CD4-positive, alpha-beta T cell treated with Interleukin-4 for 4 hours (primary cell): ENCODE data around the gene TIMM22.
"Not testable (repeated sequence)": the region's sequence is repeated elsewhere in the genome, so short reads cannot be mapped to it uniquely, and the experiment has no call there.

Source experiments
- DNase-seq: peaks from one replicate; pipeline ENCODE4 v3.0.0-alpha.2; 2020

TIMM22 gene

GRCh38 chr17:1042486-1042885 is 45.6 kb downstream of the TIMM22 start:
- no peak for DNase-seq

DNA sequence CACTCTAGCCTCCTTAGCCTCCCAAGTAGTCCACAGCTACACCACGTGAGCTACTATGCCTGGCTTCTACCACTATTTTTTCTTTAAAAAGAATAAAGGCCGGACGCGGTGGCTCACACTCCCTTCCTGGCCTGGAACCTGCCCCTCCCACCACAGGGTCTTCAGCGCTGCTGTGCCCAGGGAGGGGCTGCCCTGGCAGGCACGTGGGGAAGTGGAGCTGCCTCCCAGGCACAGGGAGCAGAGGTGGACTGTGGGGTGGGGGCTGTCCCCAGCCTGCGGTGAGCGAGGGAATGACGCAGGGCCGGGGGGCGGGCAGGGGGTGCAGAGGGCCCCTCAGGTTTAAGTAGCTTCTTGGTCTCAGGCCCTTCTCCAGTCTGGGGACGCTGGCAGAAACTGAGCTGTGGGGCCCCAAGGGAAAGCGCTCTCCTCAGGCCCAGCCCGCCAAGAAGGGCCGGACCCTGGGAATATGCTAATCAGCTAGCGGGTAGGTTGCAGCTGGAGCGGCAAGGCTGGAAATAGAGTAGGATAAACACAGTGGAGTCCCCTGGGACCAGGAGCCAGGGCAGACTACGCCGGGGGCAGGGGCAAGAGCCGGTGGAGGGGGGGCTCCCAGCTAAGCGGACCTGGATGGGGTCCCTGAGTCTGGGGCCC is 46.8 kb downstream of the TIMM22 start:
- no peak for DNase-seq

- DNase-seq: not testable (repeated sequence)
Measured at GRCh38 chr17:1044387-1045009, 47.6 kb downstream of the TIMM22 start.

GRCh38 chr17:1045456-1045855 is 48.5 kb downstream of the TIMM22 start:
- DNase-seq: no peak

DNA sequence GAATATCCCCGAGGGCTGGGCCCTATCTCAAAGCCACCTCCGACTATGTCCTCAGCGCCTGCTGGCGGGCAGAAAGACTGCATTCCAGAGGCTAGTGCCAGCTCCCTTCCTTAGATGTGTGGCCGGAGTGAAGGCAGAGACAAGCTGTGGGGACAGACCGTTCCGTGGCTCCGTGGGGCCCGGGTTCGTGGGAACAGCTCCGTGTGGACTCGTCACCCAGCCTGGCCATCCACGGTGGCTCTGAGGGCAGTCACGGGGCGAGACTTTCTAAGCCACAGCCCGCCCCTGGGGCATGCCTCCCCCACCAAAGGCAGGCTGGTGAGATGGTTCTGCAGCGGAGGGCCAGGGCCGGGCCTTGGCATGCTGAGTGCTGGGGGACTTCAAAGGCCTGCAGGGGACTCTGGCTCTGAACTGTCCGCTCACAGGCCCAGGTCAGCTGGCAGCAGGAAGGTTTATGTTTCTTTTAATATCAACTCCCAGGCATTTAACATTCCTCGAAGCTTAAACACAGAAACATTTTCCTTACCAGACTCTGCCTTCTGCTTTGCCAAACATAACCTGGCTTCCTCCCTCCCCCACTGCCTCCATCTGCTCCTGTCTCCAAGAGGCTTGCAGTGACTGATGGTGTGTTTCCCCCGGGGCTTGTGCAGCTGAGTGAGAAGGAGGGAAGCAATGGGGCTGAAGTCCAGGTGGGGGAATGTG is 50.4 kb downstream of the TIMM22 start:
- no peak for DNase-seq

GRCh38 chr17:1047879-1048470 is 51.0 kb downstream of the TIMM22 start:
- no peak for DNase-seq

DNA sequence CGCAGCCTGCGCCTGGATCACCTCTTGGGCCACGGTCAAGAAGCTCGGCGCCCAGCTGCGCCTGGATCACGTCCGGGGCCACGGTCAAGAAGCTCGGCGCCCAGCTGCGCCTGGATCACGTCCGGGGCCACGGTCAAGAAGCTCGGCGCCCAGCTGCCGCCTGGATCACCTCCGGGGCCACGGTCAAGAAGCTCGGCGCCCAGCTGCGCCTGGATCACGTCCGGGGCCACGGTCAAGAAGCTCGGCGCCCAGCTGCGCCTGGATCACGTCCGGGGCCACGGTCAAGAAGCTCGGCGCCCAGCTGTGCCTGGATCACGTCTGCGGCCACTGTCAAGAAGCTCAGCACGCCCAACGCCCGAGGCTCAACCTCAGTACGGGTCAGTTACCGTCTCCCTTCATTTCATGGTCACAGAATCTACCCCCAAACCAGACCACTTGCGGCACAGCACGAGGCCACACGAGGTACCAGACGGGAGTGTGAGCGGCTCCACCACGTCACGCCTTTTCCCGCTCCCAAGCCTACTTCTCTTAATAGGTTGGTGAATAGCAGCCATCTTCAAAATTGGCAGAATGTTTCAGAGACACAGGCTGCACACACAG is 51.7 kb downstream of the TIMM22 start:
- not testable (repeated sequence) for DNase-seq

GRCh38 chr17:1049446-1050225 is 52.7 kb downstream of the TIMM22 start:
- no peak for DNase-seq

DNA sequence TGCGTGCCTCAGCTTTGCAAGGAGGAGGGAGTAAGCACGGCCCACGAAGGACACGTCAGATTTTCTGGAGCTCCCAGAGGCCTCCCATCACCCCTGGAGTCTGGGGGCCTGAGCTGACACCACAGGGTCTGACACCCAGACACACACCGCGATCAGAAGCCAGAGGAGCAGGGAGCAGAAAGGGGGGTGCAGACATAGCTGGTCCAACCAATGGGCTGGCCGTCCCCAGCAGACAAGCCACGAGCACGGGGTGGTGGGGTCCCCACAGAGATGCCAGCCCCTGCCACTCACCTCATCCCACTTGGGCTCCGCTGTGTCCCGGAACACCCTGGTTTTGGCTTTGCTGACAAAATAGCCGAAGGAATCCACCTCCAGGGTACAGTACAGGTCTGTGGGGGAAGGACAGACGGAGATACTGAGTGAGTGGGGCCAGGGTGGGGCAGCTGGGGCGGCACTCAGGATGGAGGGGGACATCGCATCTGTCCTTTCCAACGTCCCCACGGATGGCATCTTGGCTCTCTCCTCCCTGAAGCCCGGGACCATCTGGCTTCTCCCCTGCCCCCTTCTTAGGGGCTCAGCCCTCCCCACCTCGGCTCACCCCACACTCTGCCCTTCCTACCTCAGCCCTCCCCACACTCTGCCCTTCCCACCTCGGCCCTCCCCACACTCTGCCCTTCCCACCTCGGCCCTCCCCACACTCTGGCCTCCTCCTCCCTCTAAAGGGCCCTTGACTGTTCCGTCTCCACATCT is 53.5 kb downstream of the TIMM22 start:
- no peak for DNase-seq

- DNase-seq: no peak
Measured at GRCh38 chr17:1050996-1051925, 54.3 kb downstream of the TIMM22 start.
